ENCODE measurements around the gene EHBP1.

GRCh38 chr2:63038034-63038433, 332.5 kb downstream of the EHBP1 start:
- TF ChIP-seq, protein P1, sequence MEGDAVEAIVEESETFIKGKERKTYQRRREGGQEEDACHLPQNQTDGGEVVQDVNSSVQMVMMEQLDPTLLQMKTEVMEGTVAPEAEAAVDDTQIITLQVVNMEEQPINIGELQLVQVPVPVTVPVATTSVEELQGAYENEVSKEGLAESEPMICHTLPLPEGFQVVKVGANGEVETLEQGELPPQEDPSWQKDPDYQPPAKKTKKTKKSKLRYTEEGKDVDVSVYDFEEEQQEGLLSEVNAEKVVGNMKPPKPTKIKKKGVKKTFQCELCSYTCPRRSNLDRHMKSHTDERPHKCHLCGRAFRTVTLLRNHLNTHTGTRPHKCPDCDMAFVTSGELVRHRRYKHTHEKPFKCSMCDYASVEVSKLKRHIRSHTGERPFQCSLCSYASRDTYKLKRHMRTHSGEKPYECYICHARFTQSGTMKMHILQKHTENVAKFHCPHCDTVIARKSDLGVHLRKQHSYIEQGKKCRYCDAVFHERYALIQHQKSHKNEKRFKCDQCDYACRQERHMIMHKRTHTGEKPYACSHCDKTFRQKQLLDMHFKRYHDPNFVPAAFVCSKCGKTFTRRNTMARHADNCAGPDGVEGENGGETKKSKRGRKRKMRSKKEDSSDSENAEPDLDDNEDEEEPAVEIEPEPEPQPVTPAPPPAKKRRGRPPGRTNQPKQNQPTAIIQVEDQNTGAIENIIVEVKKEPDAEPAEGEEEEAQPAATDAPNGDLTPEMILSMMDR (IDR thresholded peaks at IDR 0.05; ENCODE audit: extremely low read depth in 1 of 2, insufficient read depth in 1 of 2, low read depth in 1 of 2, low read length in 2 of 2): no peak
- TF ChIP-seq POLR2A (IDR thresholded peaks at IDR 0.05; ENCODE audit: low read depth, low read length) (no peak), MAX (IDR thresholded peaks at IDR 0.05; ENCODE audit: insufficient read depth, insufficient read length) (no peak), EZH2 (IDR thresholded peaks at IDR 0.05; ENCODE audit: borderline replicate concordance, low read depth, low read length, severe bottlenecking) (no peak), POLR2AphosphoS5 (IDR thresholded peaks at IDR 0.05; ENCODE audit: insufficient read depth, low read depth, low read length) (no peak), GATA2 (IDR thresholded peaks at IDR 0.05; ENCODE audit: insufficient read depth, insufficient read length, low read depth, low read length) (no peak), MYC (IDR thresholded peaks at IDR 0.05; ENCODE audit: low read depth, low read length) (no peak), FOS (IDR thresholded peaks at IDR 0.05; ENCODE audit: borderline replicate concordance, insufficient read depth, low read length) (no peak)
